ENCODE measurements around the gene RAD18. TPM values are rescaled to one million over a fixed set of nuclear protein-coding genes. Genes with fewer than 3 reads are reported as not detected.
A peak's percentile ranks its signal among the peaks of the same experiment; 100 is the strongest.

RAD18 gene
- total RNA-seq, 1 donor from 2014 or later = 7.6 TPM

GRCh38 chr3:8988384-8988655 lies 25.0 kb upstream of the RAD18 start:
- TF ChIP-seq, protein P1, sequence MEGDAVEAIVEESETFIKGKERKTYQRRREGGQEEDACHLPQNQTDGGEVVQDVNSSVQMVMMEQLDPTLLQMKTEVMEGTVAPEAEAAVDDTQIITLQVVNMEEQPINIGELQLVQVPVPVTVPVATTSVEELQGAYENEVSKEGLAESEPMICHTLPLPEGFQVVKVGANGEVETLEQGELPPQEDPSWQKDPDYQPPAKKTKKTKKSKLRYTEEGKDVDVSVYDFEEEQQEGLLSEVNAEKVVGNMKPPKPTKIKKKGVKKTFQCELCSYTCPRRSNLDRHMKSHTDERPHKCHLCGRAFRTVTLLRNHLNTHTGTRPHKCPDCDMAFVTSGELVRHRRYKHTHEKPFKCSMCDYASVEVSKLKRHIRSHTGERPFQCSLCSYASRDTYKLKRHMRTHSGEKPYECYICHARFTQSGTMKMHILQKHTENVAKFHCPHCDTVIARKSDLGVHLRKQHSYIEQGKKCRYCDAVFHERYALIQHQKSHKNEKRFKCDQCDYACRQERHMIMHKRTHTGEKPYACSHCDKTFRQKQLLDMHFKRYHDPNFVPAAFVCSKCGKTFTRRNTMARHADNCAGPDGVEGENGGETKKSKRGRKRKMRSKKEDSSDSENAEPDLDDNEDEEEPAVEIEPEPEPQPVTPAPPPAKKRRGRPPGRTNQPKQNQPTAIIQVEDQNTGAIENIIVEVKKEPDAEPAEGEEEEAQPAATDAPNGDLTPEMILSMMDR (IDR thresholded peaks at IDR 0.05; ENCODE audit: insufficient read depth, low read length, poor library complexity, severe bottlenecking) = no peak
- Histone ChIP-seq H3K27me3 (ENCODE audit: control insufficient read depth, insufficient read depth, low read length) (no peaks in the 10 kb centered on the region), H3K4me3 (ENCODE audit: low read depth, low read length) (no peak overlapping the region), H3K36me3 (ENCODE audit: control insufficient read depth, insufficient read depth, low read length) (no peaks in the 10 kb centered on the region)
- no peak for DNase-seq (ENCODE audit: low read depth)

GRCh38 chr3:8987645-8988383 lies 24.5 kb upstream of the RAD18 start:
- H3K36me3 ChIP-seq (ENCODE audit: control insufficient read depth, insufficient read depth, low read length) = no peaks in the 10 kb centered on the region
- H3K27me3 ChIP-seq (ENCODE audit: control insufficient read depth, insufficient read depth, low read length) = no peaks in the 10 kb centered on the region
- H3K4me3 ChIP-seq (ENCODE audit: low read depth, low read length) = no peak overlapping the region
- TF ChIP-seq, protein P1 (IDR thresholded peaks at IDR 0.05; ENCODE audit: insufficient read depth, low read length, poor library complexity, severe bottlenecking) = peak; percentile 78
- no peak for DNase-seq (ENCODE audit: low read depth)

DNA sequence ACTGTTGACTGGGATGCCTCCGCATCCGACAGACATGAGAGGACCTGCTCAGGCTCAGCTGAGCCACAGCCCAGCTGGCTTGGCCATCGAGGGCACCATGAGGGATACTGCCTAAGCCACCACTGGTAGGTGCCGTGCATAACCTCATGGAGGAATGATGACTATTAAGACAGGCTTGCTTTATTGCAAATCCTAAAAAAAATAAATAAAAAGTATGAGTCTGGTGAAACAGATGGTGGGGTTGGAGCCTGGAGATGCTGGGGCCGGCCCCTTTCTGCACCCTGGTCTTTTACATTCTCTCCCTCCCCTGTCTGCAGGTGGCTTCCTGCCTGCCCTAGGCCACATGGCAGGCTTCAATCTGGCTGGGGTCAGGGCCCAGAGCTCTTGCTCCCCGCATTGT lies 24.0 kb upstream of the RAD18 start:
- DNase-seq (ENCODE audit: low read depth) = no peak
- H3K36me3 ChIP-seq (ENCODE audit: control insufficient read depth, insufficient read depth, low read length) = no peaks in the 10 kb centered on the region
- TF ChIP-seq, protein P1 (IDR thresholded peaks at IDR 0.05; ENCODE audit: insufficient read depth, low read length, poor library complexity, severe bottlenecking) = no peak
- H3K27me3 ChIP-seq (ENCODE audit: control insufficient read depth, insufficient read depth, low read length) = no peaks in the 10 kb centered on the region
- no peak overlapping the region for H3K4me3 ChIP-seq (ENCODE audit: low read depth, low read length)

DNA sequence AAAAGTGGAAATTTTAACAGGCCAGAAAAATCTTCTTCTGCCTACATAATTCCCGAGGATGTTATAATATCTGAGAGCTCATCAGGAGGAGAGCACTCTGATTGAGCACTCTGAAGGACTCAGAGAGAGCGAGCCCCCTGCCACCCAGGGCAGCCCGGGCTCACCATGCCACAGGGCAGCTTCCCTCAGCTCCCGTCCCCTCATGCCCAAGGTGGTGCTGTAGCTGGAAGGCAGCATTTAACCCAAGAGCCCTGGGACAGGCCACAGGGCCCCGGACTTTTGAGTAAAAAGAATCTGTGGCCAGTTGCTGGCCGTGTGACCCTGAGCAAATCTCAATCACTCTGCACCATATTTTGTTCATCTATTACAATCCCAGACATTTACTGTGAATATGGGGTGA lies 23.5 kb upstream of the RAD18 start:
- no peaks in the 10 kb centered on the region for H3K36me3 ChIP-seq (ENCODE audit: control insufficient read depth, insufficient read depth, low read length)
- no peaks in the 10 kb centered on the region for H3K27me3 ChIP-seq (ENCODE audit: control insufficient read depth, insufficient read depth, low read length)
- no peak overlapping the region for H3K4me3 ChIP-seq (ENCODE audit: low read depth, low read length)
- TF ChIP-seq, protein P1 (IDR thresholded peaks at IDR 0.05; ENCODE audit: insufficient read depth, low read length, poor library complexity, severe bottlenecking) = no peak
- no peak for DNase-seq (ENCODE audit: low read depth)

DNA sequence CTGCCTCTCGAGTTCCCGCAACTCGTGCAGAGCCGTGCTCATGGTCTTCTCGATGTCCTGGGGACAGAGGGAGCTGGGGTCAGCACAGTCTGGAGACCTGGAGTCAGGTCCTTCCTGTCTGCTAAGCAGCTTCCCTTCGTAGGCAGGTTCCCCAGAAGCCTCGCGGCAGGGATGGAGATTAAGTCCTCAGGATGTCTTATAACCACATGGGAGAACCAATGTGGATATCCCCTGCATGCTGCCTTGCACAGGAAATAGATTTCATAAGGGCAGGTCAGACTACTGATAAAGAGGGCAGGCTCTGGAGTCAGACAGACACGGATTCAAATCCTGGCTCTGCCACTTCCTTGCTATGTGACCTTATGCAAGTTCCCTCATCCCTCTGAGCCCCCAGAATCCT lies 22.6 kb upstream of the RAD18 start:
- TF ChIP-seq, protein P1 (IDR thresholded peaks at IDR 0.05; ENCODE audit: insufficient read depth, low read length, poor library complexity, severe bottlenecking) = no peak
- H3K4me3 ChIP-seq (ENCODE audit: low read depth, low read length) = no peak overlapping the region
- H3K27me3 ChIP-seq (ENCODE audit: control insufficient read depth, insufficient read depth, low read length) = no peaks in the 10 kb centered on the region
- DNase-seq (ENCODE audit: low read depth) = no peak
- no peaks in the 10 kb centered on the region for H3K36me3 ChIP-seq (ENCODE audit: control insufficient read depth, insufficient read depth, low read length)

DNA sequence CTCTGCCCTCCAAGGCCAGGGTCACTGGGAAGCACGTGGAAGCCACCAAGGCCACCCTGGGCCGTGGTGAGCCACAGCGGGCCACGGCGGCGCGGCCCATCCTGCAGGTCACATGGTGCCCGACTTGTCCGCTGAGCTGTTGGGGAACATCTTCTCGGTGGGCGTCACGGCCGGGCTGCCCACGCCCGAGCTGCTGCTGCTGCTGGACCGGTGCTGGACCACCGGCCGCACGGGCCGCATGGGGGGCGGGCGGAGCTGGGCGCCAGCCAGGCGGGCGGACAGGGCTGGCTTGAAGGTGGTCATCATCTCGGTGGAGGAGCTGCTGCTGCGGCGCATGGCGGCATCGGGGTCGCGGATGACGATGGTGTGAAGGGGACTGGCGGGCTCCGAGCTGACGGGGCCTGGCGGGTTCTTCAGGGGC lies 22.1 kb upstream of the RAD18 start:
- H3K4me3 ChIP-seq (ENCODE audit: low read depth, low read length) = no peak overlapping the region
- H3K36me3 ChIP-seq (ENCODE audit: control insufficient read depth, insufficient read depth, low read length) = no peaks in the 10 kb centered on the region
- no peak for DNase-seq (ENCODE audit: low read depth)
- no peaks in the 10 kb centered on the region for H3K27me3 ChIP-seq (ENCODE audit: control insufficient read depth, insufficient read depth, low read length)
- TF ChIP-seq, protein P1 (IDR thresholded peaks at IDR 0.05; ENCODE audit: insufficient read depth, low read length, poor library complexity, severe bottlenecking) = no peak

Data from kidney epithelial cell (primary cell).